Vagina (tissue), 2 donors: ENCODE data around the gene CDKL1. TPM values are rescaled to one million over a fixed set of nuclear protein-coding genes. Genes with fewer than 3 reads are reported as not detected.

Source experiments
- DNase-seq, 2 donors: peaks; one replicate each; pipeline ENCODE4 v3.0.0-alpha.2; 2017; ENCODE audit errors: extremely low spot score in 2 of 2
- H3K27ac ChIP-seq: fragments of 200-600 bp; sonication (generic); one replicate; pipeline ENCODE4 v1.5.1; 2019
- H3K27me3 ChIP-seq: fragments of 200-600 bp; sonication (generic); one replicate; pipeline ENCODE4 v1.5.1; 2019
- H3K36me3 ChIP-seq, 2 donors: fragments of 200-600 bp; sonication (generic); one replicate each; pipeline ENCODE4 v1.5.1; 2017 to 2019
- H3K4me1 ChIP-seq: fragments of 200-600 bp; sonication (generic); one replicate; pipeline ENCODE4 v1.5.1; 2019
- H3K4me3 ChIP-seq, 2 donors: fragments of 200-600 bp; sonication (generic); 1 replicate in 1 of 2; 2 replicates in 1 of 2; pipeline ENCODE4 v1.5.1; 2016 to 2019
- H3K9me3 ChIP-seq: fragments of 200-600 bp; sonication (generic); one replicate; pipeline ENCODE4 v1.5.1; 2019
- CTCF ChIP-seq, 3 experiments: fragments of 450-650 bp in 2 of 3; fragments of 200-600 bp in 1 of 3; sonication (generic) in 1 of 3; IDR thresholded peaks; one replicate each; pipeline ENCODE4 v1.5.1; 2017 to 2019; ENCODE audit warnings: antibody characterized with exemption in 3 of 3, mild to moderate bottlenecking in 2 of 3, moderate library complexity in 2 of 3
- POLR2A ChIP-seq, 2 donors: fragments of 450-650 bp; IDR thresholded peaks; one replicate each; pipeline ENCODE4 v1.6.1; 2017; ENCODE audit warnings: antibody characterized with exemption in 2 of 2, mild to moderate bottlenecking in 2 of 2, moderate library complexity in 2 of 2
- POLR2AphosphoS5 ChIP-seq, 2 donors: sonication (generic); formaldehyde crosslinking; IDR thresholded peaks; one replicate each; pipeline ENCODE4 v1.9.0; 2017; ENCODE audit warnings: antibody characterized with exemption in 2 of 2, mild to moderate bottlenecking in 2 of 2, low read depth in 1 of 2; ENCODE audit not compliant: insufficient read depth in 1 of 2
- intact Hi-C: fragments of 100-400 bp; cut with DNase I; formaldehyde crosslinking; loops from one replicate; pipeline ENCODE4 v1.15.1; 2023
- total RNA-seq: library from RNA; depleted of rRNA; stranded (reverse); fragments of >200 nt; gene quantifications from one replicate; pipeline ENCODE4 v1.2.3, GENCODE V29; 2016

The CDKL1 gene
- total RNA-seq, 1 donor from 2014 or later, result 30.7 TPM

- Histone ChIP-seq H3K9me3 (no peaks in the 10 kb centered on the region), H3K4me1 (peaks cover 37% of the 10 kb centered on the region), H3K36me3 (no peaks in the 10 kb centered on the region), H3K27ac (peak overlapping the region; percentile 80), H3K27me3 (no peaks in the 10 kb centered on the region), H3K4me3 (no peak overlapping the region)
- intact Hi-C loops, result loop anchor here (10.0 kb wide), 1 partner anchor 53 kb away; no protein-coding TSS in a partner anchor
- DNase-seq, result no peak
- TF ChIP-seq POLR2A (IDR thresholded peaks at IDR 0.05) (no peak), CTCF (IDR thresholded peaks at IDR 0.05) (no peak), POLR2AphosphoS5 (IDR thresholded peaks at IDR 0.05; ENCODE audit: insufficient read depth in 1 of 2, low read depth in 1 of 2) (no peak)
Measured at GRCh38 chr14:50398189-50398580, 1.5 kb upstream of the CDKL1 start.

- Histone ChIP-seq H3K4me1 (peaks cover 37% of the 10 kb centered on the region), H3K27me3 (no peaks in the 10 kb centered on the region), H3K4me3 (peak overlapping the region; percentile 57 to 96), H3K27ac (peak overlapping the region; percentile 80), H3K9me3 (no peaks in the 10 kb centered on the region), H3K36me3 (no peaks in the 10 kb centered on the region)
- intact Hi-C loops, result loop anchor here (10.0 kb wide), 1 partner anchor 53 kb away; no protein-coding TSS in a partner anchor
- DNase-seq, result peak in 1 of 2 donors; percentile 85
- TF ChIP-seq POLR2AphosphoS5 (IDR thresholded peaks at IDR 0.05; ENCODE audit: insufficient read depth in 1 of 2, low read depth in 1 of 2) (peak in 1 of 2 donors; percentile 7), POLR2A (IDR thresholded peaks at IDR 0.05) (no peak)
Measured at GRCh38 chr14:50397390-50398188, 908 bp upstream of the CDKL1 start.

GRCh38 chr14:50395448-50395847, 1.2 kb downstream of the CDKL1 start:
- no peaks in the 10 kb centered on the region for H3K9me3 ChIP-seq
- peaks cover 38% of the 10 kb centered on the region for H3K4me1 ChIP-seq
- peak overlapping the region; percentile 57 to 96 for H3K4me3 ChIP-seq
- no peaks in the 10 kb centered on the region for H3K27me3 ChIP-seq
- H3K36me3 ChIP-seq, result no peaks in the 10 kb centered on the region
- TF ChIP-seq POLR2A (IDR thresholded peaks at IDR 0.05) (no peak), CTCF (IDR thresholded peaks at IDR 0.05) (no peak), POLR2AphosphoS5 (IDR thresholded peaks at IDR 0.05; ENCODE audit: insufficient read depth in 1 of 2, low read depth in 1 of 2) (no peak)
- DNase-seq, result peak in 1 of 2 donors; percentile 67
- H3K27ac ChIP-seq, result peak overlapping the region; percentile 80
- intact Hi-C loops, result loop anchor here (10.0 kb wide), 1 partner anchor 51 kb away; no protein-coding TSS in a partner anchor

- intact Hi-C loops, result loop anchor here (10.0 kb wide), 1 partner anchor 50 kb away; no protein-coding TSS in a partner anchor
- Histone ChIP-seq H3K9me3 (no peaks in the 10 kb centered on the region), H3K4me3 (peak overlapping the region; percentile 57 to 96), H3K36me3 (no peaks in the 10 kb centered on the region), H3K27ac (peak overlapping the region; percentile 24), H3K27me3 (no peaks in the 10 kb centered on the region), H3K4me1 (peaks cover 33% of the 10 kb centered on the region)
- DNase-seq, result peak in 1 of 2 donors; percentile 27
- TF ChIP-seq CTCF (IDR thresholded peaks at IDR 0.05), result no peak
- TF ChIP-seq POLR2A (IDR thresholded peaks at IDR 0.05), result no peak
- TF ChIP-seq POLR2AphosphoS5 (IDR thresholded peaks at IDR 0.05; ENCODE audit: insufficient read depth in 1 of 2, low read depth in 1 of 2), result no peak
Measured at GRCh38 chr14:50394713-50395112, 2.0 kb downstream of the CDKL1 start.

GRCh38 chr14:50389668-50390441, 6.8 kb downstream of the CDKL1 start:
- no peak overlapping the region for H3K4me3 ChIP-seq
- no peaks in the 10 kb centered on the region for H3K9me3 ChIP-seq
- H3K27me3 ChIP-seq, result no peaks in the 10 kb centered on the region
- no peak for TF ChIP-seq CTCF (IDR thresholded peaks at IDR 0.05)
- no peak for TF ChIP-seq POLR2AphosphoS5 (IDR thresholded peaks at IDR 0.05; ENCODE audit: insufficient read depth in 1 of 2, low read depth in 1 of 2)
- TF ChIP-seq POLR2A (IDR thresholded peaks at IDR 0.05), result no peak
- DNase-seq, result peak in 1 of 2 donors; percentile 65
- intact Hi-C loops, result loop anchor here (10.0 kb wide), 2 partner anchors 45 to 515 kb away; no protein-coding TSS in a partner anchor
- H3K36me3 ChIP-seq, result no peaks in the 10 kb centered on the region
- H3K4me1 ChIP-seq, result peaks cover 22% of the 10 kb centered on the region
- H3K27ac ChIP-seq, result no peak overlapping the region
